Measurements from ENCODE around the gene ADCK1.

The ADCK1 gene

DNA sequence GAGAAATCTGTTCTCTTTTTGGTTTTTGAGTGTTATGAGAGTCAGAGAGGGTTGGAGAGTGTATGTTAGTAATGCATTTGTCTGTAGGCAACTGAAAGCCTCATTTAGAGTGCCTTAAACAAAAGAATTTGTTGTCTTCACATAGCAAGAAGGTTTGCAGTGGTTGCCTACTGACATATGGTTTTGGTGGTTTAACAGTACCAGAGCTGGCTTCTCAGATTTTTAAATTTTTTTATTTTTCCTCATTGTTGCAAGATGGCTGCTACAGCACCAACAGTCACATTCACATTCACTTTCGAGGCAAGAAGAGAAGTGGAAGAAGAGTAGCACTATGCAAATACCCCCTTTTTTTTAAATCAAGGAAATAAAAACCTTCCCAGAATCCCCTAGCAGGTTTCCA is 106.5 kb downstream of the ADCK1 start:
- no peaks in the 10 kb centered on the region for H3K9me2 ChIP-seq (replicated peaks; ENCODE audit: insufficient read depth, low read length)
- no peak overlapping the region for H3K4me2 ChIP-seq (ENCODE audit: low read depth, low read length, poor library complexity, severe bottlenecking)
- no peak overlapping the region for H2AFZ ChIP-seq (ENCODE audit: low read depth, low read length, severe bottlenecking)
- no peaks in the 10 kb centered on the region for H4K20me1 ChIP-seq (ENCODE audit: low read depth, low read length)
- no peaks in the 10 kb centered on the region for H3K79me2 ChIP-seq (ENCODE audit: insufficient read depth, low read length)
- no peak overlapping the region for H3K4me3 ChIP-seq (ENCODE audit: insufficient read depth, low read length, poor library complexity, severe bottlenecking)
- TF ChIP-seq, protein P1, sequence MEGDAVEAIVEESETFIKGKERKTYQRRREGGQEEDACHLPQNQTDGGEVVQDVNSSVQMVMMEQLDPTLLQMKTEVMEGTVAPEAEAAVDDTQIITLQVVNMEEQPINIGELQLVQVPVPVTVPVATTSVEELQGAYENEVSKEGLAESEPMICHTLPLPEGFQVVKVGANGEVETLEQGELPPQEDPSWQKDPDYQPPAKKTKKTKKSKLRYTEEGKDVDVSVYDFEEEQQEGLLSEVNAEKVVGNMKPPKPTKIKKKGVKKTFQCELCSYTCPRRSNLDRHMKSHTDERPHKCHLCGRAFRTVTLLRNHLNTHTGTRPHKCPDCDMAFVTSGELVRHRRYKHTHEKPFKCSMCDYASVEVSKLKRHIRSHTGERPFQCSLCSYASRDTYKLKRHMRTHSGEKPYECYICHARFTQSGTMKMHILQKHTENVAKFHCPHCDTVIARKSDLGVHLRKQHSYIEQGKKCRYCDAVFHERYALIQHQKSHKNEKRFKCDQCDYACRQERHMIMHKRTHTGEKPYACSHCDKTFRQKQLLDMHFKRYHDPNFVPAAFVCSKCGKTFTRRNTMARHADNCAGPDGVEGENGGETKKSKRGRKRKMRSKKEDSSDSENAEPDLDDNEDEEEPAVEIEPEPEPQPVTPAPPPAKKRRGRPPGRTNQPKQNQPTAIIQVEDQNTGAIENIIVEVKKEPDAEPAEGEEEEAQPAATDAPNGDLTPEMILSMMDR (IDR thresholded peaks at IDR 0.05; ENCODE audit: insufficient read depth, low read length, poor library complexity, severe bottlenecking), result no peak
- no peak for TF ChIP-seq EZH2phosphoT487 (conservative IDR thresholded peaks at IDR 0.05; ENCODE audit: low read length)
- H3K36me3 ChIP-seq (ENCODE audit: low read length), result no peaks in the 10 kb centered on the region
- H3K27ac ChIP-seq (ENCODE audit: low read depth, low read length), result no peak overlapping the region
- H3K27me3 ChIP-seq (ENCODE audit: low read length), result no peaks in the 10 kb centered on the region
- H3K9me3 ChIP-seq (ENCODE audit: insufficient read depth, low read length), result no peaks in the 10 kb centered on the region
- H3K9ac ChIP-seq (ENCODE audit: low read length), result no peak overlapping the region
- H3F3A ChIP-seq (ENCODE audit: insufficient read depth), result no peaks in the 10 kb centered on the region

DNA sequence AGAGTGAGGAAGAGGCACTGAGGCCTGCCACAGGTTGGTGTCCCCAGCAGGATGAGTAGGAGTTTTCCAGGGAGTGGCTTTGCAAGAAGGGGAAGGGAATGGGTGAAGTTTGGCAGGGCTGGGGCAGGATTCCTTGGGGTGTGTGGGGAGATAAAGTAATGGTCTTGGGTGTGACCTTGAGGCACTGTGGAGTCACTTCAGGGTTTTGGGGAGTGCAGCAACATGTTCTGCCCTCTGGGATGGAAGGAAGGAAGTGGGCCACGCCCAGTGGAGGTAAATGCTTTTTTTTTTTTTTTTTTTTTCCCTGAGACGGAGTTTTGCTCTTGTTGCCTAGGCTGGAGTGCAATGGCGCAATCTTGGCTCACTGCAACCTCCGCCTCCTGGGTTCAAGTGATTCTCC is 108.9 kb downstream of the ADCK1 start:
- no peak overlapping the region for H3K4me3 ChIP-seq (ENCODE audit: insufficient read depth, low read length, poor library complexity, severe bottlenecking)
- no peaks in the 10 kb centered on the region for H3K9me3 ChIP-seq (ENCODE audit: insufficient read depth, low read length)
- no peaks in the 10 kb centered on the region for H3F3A ChIP-seq (ENCODE audit: insufficient read depth)
- no peak overlapping the region for H2AFZ ChIP-seq (ENCODE audit: low read depth, low read length, severe bottlenecking)
- H3K36me3 ChIP-seq (ENCODE audit: low read length), result no peaks in the 10 kb centered on the region
- TF ChIP-seq EZH2phosphoT487 (conservative IDR thresholded peaks at IDR 0.05; ENCODE audit: low read length), result no peak
- TF ChIP-seq, protein P1 (IDR thresholded peaks at IDR 0.05; ENCODE audit: insufficient read depth, low read length, poor library complexity, severe bottlenecking), result no peak
- H4K20me1 ChIP-seq (ENCODE audit: low read depth, low read length), result no peaks in the 10 kb centered on the region
- no peaks in the 10 kb centered on the region for H3K27me3 ChIP-seq (ENCODE audit: low read length)
- H3K4me2 ChIP-seq (ENCODE audit: low read depth, low read length, poor library complexity, severe bottlenecking), result no peak overlapping the region
- H3K9me2 ChIP-seq (replicated peaks; ENCODE audit: insufficient read depth, low read length), result no peaks in the 10 kb centered on the region
- no peak overlapping the region for H3K9ac ChIP-seq (ENCODE audit: low read length)
- H3K79me2 ChIP-seq (ENCODE audit: insufficient read depth, low read length), result no peaks in the 10 kb centered on the region
- no peak overlapping the region for H3K27ac ChIP-seq (ENCODE audit: low read depth, low read length)

DNA sequence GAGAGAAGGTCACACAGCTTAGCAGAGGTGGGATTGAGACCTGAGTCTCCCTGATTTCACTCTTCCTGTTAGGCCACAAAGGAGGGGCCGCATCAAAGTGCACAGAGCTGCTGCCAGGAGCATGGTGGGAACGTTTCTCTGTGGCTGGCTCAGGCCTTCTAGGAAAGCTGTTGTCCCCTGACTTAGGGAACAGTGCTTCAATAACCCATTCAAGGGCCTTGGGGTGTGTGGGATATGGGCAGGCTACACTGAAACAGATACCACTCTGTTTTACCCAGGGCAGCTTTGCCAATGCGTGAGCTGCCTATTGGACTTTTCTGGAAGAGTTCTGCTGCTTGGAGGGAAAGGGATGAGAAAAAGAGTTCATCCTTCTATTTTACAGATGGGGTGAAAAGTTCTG is 110.0 kb downstream of the ADCK1 start:
- H3K36me3 ChIP-seq (ENCODE audit: low read length), result no peaks in the 10 kb centered on the region
- no peaks in the 10 kb centered on the region for H3K27me3 ChIP-seq (ENCODE audit: low read length)
- no peaks in the 10 kb centered on the region for H3K9me2 ChIP-seq (replicated peaks; ENCODE audit: insufficient read depth, low read length)
- H3K4me2 ChIP-seq (ENCODE audit: low read depth, low read length, poor library complexity, severe bottlenecking), result no peak overlapping the region
- H4K20me1 ChIP-seq (ENCODE audit: low read depth, low read length), result no peaks in the 10 kb centered on the region
- H3K9ac ChIP-seq (ENCODE audit: low read length), result no peak overlapping the region
- H2AFZ ChIP-seq (ENCODE audit: low read depth, low read length, severe bottlenecking), result no peak overlapping the region
- H3K4me3 ChIP-seq (ENCODE audit: insufficient read depth, low read length, poor library complexity, severe bottlenecking), result no peak overlapping the region
- no peak for TF ChIP-seq EZH2phosphoT487 (conservative IDR thresholded peaks at IDR 0.05; ENCODE audit: low read length)
- TF ChIP-seq, protein P1 (IDR thresholded peaks at IDR 0.05; ENCODE audit: insufficient read depth, low read length, poor library complexity, severe bottlenecking), result no peak
- no peak overlapping the region for H3K27ac ChIP-seq (ENCODE audit: low read depth, low read length)
- no peaks in the 10 kb centered on the region for H3F3A ChIP-seq (ENCODE audit: insufficient read depth)
- H3K9me3 ChIP-seq (ENCODE audit: insufficient read depth, low read length), result no peaks in the 10 kb centered on the region
- no peaks in the 10 kb centered on the region for H3K79me2 ChIP-seq (ENCODE audit: insufficient read depth, low read length)
